Spleen (tissue), 11 donors: ENCODE results near the gene NOSIP. TPM values are rescaled to one million over a fixed set of nuclear protein-coding genes. Genes with fewer than 3 reads are reported as not detected.

Source experiments
- DNase-seq: peaks from one replicate; pipeline ENCODE4 v3.0.0-alpha.2; 2020
- H3K27ac ChIP-seq, 8 donors: fragments of 200-600 bp; sonication (generic) in 7 of 8; 1 replicate in 4 of 8; 2 replicates in 4 of 8; pipeline versions ENCODE4 v1.5.0 to v1.8.0; 2016 to 2021; ENCODE audit warnings: inconsistent platforms in 4 of 8, mild to moderate bottlenecking in 4 of 8, moderate library complexity in 1 of 8
- H3K27me3 ChIP-seq, 7 donors: fragments of 200-600 bp; sonication (generic) in 6 of 7; replicated peaks in 1 of 7; 1 replicate in 4 of 7; 2 replicates in 3 of 7; pipeline versions ENCODE4 v1.5.0 to v1.8.0; 2016 to 2021; ENCODE audit warnings: inconsistent platforms in 3 of 7, mild to moderate bottlenecking in 1 of 7
- H3K36me3 ChIP-seq, 6 donors: fragments of 200-600 bp; sonication (generic) in 5 of 6; 1 replicate in 4 of 6; 2 replicates in 2 of 6; pipeline versions ENCODE4 v1.5.0 to v1.8.0; 2016 to 2021; ENCODE audit warnings: inconsistent platforms in 2 of 6
- H3K4me1 ChIP-seq, 6 donors: fragments of 200-600 bp; sonication (generic) in 5 of 6; 1 replicate in 3 of 6; 2 replicates in 3 of 6; pipeline versions ENCODE4 v1.5.0 to v1.8.0; 2016 to 2021; ENCODE audit warnings: inconsistent platforms in 3 of 6
- H3K4me3 ChIP-seq, 8 donors: fragments of 200-600 bp; sonication (generic) in 7 of 8; 1 replicate in 4 of 8; 2 replicates in 4 of 8; pipeline versions ENCODE4 v1.5.0 to v1.8.0; 2016 to 2021; ENCODE audit warnings: inconsistent platforms in 4 of 8, mild to moderate bottlenecking in 4 of 8, moderate library complexity in 2 of 8
- H3K9me3 ChIP-seq, 8 donors: fragments of 200-600 bp; sonication (generic) in 7 of 8; 1 replicate in 4 of 8; 2 replicates in 4 of 8; pipeline versions ENCODE4 v1.5.0 to v1.8.0; 2016 to 2021; ENCODE audit warnings: inconsistent platforms in 4 of 8
- POLR2A ChIP-seq, 3 donors: fragments of 450-650 bp; IDR thresholded peaks; one replicate each; pipeline ENCODE4 v1.5.1; 2017; ENCODE audit warnings: antibody characterized with exemption in 3 of 3, mild to moderate bottlenecking in 1 of 3
- POLR2AphosphoS5 ChIP-seq, 3 donors: sonication (generic); formaldehyde crosslinking; IDR thresholded peaks; one replicate each; pipeline ENCODE4 v1.5.1; 2017; ENCODE audit warnings: antibody characterized with exemption in 3 of 3
- WGBS, 5 donors: extraction: QIAGEN DNeasy Blood & Tissue Kit in 3 of 5; methylation state at CpG; one replicate each; pipeline versions ENCODE4 v1.1.5 to v1.1.7; 2013 to 2018; 5-methylcytosine and 5-hydroxymethylcytosine counted together
- intact Hi-C: fragments of 100-400 bp; cut with DNase I; formaldehyde crosslinking; loops from one replicate; pipeline ENCODE4 v1.15.0; 2023; ENCODE audit warnings: low total_unique reads
- polyA plus RNA-seq, 3 donors: library from polyadenylated mRNA; stranded (reverse); fragments of 200-250 nt; gene quantifications; one replicate each; pipeline ENCODE4 v1.2.1, GENCODE V29; 2013
- total RNA-seq, 7 donors: library from RNA; depleted of rRNA in 3 of 7; stranded (reverse); fragments of >200 nt in 3 of 7; fragmentation: NEBNext Ultra II Directional in 4 of 7; extraction: Animal tissue kit (Norgen Biotek cat#: 25700) in 4 of 7; gene quantifications; one replicate each; pipeline versions ENCODE4 v1.1.0 to v1.2.1, GENCODE V29; 2016 to 2021
- TF ChIP-seq, protein P1 (sequence below), 11 experiments: fragments of 200-600 bp in 7 of 11; fragments of 450-650 bp in 4 of 11; sonication (generic) in 4 of 11; IDR thresholded peaks in 8 of 11; conservative IDR thresholded peaks in 3 of 11; 1 replicate in 7 of 11; 2 replicates in 4 of 11; pipeline versions ENCODE4 v1.4.0 to v1.8.0; 2016 to 2021; ENCODE audit warnings: antibody characterized with exemption in 11 of 11, inconsistent platforms in 4 of 11, mild to moderate bottlenecking in 1 of 11
- donor health status: healthy with polysubstance abuse.
- donor health status: DM: no; HTN: no; CAD: no; lungs with moderate emphysema.
- donor health status: DM: no; HTN: no; CAD: no.
- donor health status: Bipolar disorder and iron deficiency.
- donor health status: healthy.
- donor health status: DM: no; HTN: no; CAD: no.
- donor health status: DM: yes; HTN: yes; CAD: no.

The NOSIP gene
- total and polyA plus RNA-seq, 10 donors: 58.6 to 152 (median 71.7) TPM

DNA sequence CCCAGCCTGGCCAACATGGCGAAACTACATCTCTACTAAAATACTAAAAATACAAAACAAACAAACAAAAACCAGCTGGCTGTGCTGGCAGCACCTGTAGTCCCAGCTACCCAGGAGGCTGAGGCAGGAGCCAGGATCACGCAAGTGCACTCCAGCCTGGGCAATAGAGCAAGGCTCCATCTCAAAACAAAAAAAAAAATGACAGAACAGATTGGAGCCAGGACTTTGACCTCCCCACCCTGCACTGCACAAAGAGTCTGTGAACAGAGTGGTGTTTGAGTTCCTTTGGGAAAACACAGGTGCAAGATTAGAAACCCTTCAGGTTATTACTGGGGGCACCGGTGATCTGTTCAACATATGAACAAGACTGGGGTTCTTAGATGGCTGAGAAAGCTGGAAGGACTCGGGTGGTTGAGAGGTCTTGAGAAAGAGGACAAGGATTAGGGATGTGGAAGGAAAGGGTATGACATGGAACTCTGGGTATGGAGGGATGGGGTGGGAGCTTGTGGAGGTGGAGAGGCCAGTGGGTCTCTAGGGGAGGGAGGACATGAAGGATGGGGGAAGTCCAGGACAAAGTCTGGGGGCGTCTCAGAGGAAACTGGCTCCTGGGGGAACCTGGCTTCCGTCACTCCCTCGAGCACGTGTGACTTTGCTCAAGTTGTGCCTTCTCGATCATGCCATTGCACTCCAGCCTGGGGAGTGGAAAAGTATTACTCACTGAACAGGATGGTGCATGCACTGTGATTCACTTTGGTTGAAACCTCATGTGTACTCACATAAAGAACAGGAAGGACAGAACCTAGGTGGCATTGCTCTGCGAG is 26.7 kb downstream of the NOSIP start:
- H3K27me3 ChIP-seq: no peaks in the 10 kb centered on the region
- H3K9me3 ChIP-seq: no peaks in the 10 kb centered on the region
- no peak for DNase-seq
- intact Hi-C loops: no loop called here
- WGBS, 5 donors: 75 to 89% (median 84%) methylated on average over 10 of the region's 10 CpGs
- peaks cover 0 to 73% (median 33%) of the 10 kb centered on the region in 6 donors for H3K36me3 ChIP-seq
- peak overlapping the region; percentile 58 to 86 (median 74) for H3K27ac ChIP-seq
- peak in 1 of 3 donors; percentile 44 for TF ChIP-seq POLR2AphosphoS5 (IDR thresholded peaks at IDR 0.05)
- no peak for TF ChIP-seq POLR2A (IDR thresholded peaks at IDR 0.05)
- peaks cover 16 to 85% (median 45%) of the 10 kb centered on the region in 6 donors for H3K4me1 ChIP-seq
- no peak overlapping the region for H3K4me3 ChIP-seq

DNA sequence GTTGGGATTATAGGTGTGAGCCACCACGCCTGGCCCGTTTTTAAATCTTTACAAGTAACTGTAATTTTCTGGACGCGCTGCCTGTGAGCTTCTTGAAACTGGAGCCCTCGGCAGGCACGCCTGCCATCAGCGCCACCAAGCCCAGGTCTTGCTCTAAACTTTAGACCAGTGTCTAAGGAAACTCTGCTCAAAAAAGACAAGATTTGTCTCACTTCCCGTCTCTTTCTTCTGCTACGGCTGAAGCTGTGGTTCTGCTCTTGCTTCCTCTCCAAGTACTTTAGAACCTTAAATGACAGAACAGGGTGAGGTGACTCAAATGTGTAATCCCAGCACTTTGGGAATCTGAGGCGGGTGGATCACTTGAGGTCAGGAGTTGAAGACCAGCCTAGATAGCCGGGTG is 27.6 kb downstream of the NOSIP start:
- WGBS, 5 donors: 73 to 82% (median 77%) methylated on average over 11 of the region's 11 CpGs
- intact Hi-C loops: no loop called here
- H3K36me3 ChIP-seq: peaks cover 0 to 64% (median 24%) of the 10 kb centered on the region in 6 donors
- no peak overlapping the region for H3K4me3 ChIP-seq
- no peaks in the 10 kb centered on the region for H3K9me3 ChIP-seq
- H3K4me1 ChIP-seq: peaks cover 16 to 79% (median 45%) of the 10 kb centered on the region in 6 donors
- H3K27me3 ChIP-seq: no peaks in the 10 kb centered on the region
- H3K27ac ChIP-seq: peak overlapping the region in 6 of 8 donors; percentile 20 to 86 (median 68)
- peak in 2 of 3 donors; percentile 20 to 45 for TF ChIP-seq POLR2AphosphoS5 (IDR thresholded peaks at IDR 0.05)
- TF ChIP-seq POLR2A (IDR thresholded peaks at IDR 0.05): no peak
- DNase-seq: no peak

DNA sequence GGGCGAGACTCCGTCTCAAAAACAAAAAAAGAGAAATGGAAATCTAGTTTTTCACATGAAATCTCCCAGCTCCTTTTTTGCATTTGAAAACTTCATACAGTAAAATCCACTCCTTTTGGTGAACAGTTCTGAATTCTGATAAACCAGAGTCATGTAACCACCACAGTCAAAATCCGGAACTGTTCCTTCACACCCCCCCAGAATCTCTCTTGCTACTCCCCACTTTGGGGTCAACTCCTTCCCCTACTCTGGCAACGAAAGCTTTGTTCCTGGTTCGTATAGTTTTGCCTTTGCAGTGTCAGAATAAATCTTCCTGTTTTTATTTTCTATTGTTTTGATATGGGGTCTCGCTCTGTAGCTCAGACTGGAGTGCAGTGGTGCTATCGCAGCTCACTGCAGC is 28.8 kb downstream of the NOSIP start:
- DNase-seq: no peak
- H3K36me3 ChIP-seq: peaks cover 0 to 51% (median 12%) of the 10 kb centered on the region in 6 donors
- H3K27ac ChIP-seq: peak overlapping the region in 5 of 8 donors; percentile 37 to 86 (median 75)
- no peak for TF ChIP-seq POLR2AphosphoS5 (IDR thresholded peaks at IDR 0.05)
- TF ChIP-seq, protein P1, sequence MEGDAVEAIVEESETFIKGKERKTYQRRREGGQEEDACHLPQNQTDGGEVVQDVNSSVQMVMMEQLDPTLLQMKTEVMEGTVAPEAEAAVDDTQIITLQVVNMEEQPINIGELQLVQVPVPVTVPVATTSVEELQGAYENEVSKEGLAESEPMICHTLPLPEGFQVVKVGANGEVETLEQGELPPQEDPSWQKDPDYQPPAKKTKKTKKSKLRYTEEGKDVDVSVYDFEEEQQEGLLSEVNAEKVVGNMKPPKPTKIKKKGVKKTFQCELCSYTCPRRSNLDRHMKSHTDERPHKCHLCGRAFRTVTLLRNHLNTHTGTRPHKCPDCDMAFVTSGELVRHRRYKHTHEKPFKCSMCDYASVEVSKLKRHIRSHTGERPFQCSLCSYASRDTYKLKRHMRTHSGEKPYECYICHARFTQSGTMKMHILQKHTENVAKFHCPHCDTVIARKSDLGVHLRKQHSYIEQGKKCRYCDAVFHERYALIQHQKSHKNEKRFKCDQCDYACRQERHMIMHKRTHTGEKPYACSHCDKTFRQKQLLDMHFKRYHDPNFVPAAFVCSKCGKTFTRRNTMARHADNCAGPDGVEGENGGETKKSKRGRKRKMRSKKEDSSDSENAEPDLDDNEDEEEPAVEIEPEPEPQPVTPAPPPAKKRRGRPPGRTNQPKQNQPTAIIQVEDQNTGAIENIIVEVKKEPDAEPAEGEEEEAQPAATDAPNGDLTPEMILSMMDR (IDR thresholded peaks at IDR 0.05 in 8 of 11, conservative IDR thresholded peaks at IDR 0.05 in 3 of 11): no peak
- no peak for TF ChIP-seq POLR2A (IDR thresholded peaks at IDR 0.05)
- WGBS, 5 donors: 78 to 84% (median 81%) methylated on average over 7 of the region's 7 CpGs
- no peaks in the 10 kb centered on the region for H3K27me3 ChIP-seq
- no peak overlapping the region for H3K4me3 ChIP-seq
- intact Hi-C loops: no loop called here
- no peaks in the 10 kb centered on the region for H3K9me3 ChIP-seq
- peaks cover 16 to 79% (median 51%) of the 10 kb centered on the region in 6 donors for H3K4me1 ChIP-seq

DNA sequence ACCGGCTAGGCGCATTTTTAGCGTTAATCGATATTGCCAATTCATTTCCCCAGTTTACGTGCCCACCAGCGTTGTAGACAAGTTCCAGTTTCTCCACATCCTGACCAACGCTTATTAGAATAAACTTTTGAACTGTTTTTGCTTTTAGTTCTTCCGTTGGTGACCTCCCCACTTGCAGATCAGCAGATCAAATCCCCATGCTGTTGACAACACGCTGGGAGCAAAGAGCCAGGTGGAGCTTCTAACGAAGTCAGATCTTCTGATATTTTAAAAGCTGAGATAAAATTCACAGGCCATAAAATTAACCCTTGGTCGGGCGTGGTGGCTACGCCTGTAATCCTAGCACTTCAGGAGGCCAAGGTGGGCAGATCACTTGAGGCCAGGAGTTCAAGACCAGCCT is 31.3 kb downstream of the NOSIP start:
- Histone ChIP-seq H3K4me1 (peaks cover 2 to 59% (median 33%) of the 10 kb centered on the region in 6 donors), H3K9me3 (no peaks in the 10 kb centered on the region), H3K4me3 (no peak overlapping the region), H3K36me3 (peaks cover 0 to 27% (median 0%) of the 10 kb centered on the region in 6 donors), H3K27me3 (no peaks in the 10 kb centered on the region), H3K27ac (no peak overlapping the region)
- intact Hi-C loops: no loop called here
- no peak for DNase-seq
- 44 to 61% (median 53%) methylated on average over 13 of the region's 13 CpGs for WGBS, 5 donors
- TF ChIP-seq POLR2AphosphoS5 (IDR thresholded peaks at IDR 0.05): no peak
- TF ChIP-seq POLR2A (IDR thresholded peaks at IDR 0.05): no peak
- TF ChIP-seq, protein P1 (IDR thresholded peaks at IDR 0.05 in 8 of 11, conservative IDR thresholded peaks at IDR 0.05 in 3 of 11): no peak
